GM15510 (cell line): Measurements from ENCODE around the gene SORD.

ENCODE experiments used
- POLR2A ChIP-seq: IDR thresholded peaks from 3 replicates; pipeline ENCODE4 v1.6.1; 2011; ENCODE audit warnings: borderline replicate concordance; ENCODE audit not compliant: insufficient read length; ENCODE audit errors: extremely low read depth

Gene SORD

DNA sequence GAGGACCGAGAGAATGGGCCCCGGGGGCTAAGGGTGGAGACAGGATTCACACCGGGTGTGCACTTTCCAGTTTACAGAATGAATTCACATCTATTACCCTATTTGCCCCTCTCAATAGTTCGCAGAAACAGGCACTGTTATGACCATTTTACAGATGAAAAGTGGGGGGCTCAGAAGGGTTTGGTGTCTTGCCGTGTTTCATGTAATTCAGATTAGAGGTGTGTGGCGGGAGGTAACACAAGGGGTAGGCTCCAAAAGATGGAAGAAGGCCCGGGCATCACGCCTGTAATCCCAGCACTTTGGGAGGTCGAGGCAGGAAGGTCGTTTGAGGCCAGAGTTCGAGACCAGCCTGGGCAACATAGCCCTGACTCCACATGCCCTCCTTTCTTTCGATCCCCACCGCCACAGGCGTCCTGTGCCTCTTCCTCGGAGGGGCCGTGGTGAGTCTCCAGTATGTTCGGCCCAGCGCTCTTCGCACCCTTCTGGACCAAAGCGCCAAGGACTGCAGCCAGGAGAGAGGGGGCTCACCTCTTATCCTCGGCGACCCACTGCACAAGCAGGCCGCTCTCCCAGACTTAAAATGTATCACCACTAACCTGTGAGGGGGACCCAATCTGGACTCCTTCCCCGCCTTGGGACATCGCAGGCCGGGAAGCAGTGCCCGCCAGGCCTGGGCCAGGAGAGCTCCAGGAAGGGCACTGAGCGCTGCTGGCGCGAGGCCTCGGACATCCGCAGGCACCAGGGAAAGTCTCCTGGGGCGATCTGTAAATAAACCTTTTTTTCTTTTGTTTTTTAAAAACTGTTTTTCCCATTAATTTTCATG lies 94.5 kb downstream of the SORD start:
- TF ChIP-seq POLR2A: no peak

DNA sequence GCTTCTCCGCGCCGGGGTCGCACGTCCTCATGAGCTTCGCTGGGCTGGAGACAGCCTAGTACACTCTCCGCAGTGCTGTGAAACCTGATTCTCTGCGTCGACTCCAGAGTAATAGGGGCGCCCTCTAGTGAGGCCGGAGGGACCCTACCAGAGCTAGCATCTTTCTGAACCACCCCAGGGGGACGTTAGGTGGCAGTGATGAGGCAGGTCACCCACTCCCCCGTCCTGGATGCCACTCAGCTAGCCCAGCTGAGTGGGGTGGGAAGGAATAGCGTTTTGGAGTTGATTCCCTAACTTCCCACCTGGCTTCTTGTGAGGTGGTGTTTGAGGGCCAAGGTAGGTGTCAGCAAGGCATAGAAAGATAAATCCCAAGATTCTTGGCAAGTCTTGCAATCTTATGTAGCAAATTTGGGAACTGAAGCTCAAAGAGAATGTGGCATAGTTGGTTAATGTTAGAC lies 95.2 kb downstream of the SORD start:
- no peak for TF ChIP-seq POLR2A

GRCh38 chr15:45118996-45119395 lies 96.0 kb downstream of the SORD start:
- no peak for TF ChIP-seq POLR2A

- no peak for TF ChIP-seq POLR2A
These were observed 97.3 kb downstream of the SORD start for GRCh38 chr15:45120081-45120972.

GRCh38 chr15:45121020-45121419 lies 98.0 kb downstream of the SORD start:
- no peak for TF ChIP-seq POLR2A

DNA sequence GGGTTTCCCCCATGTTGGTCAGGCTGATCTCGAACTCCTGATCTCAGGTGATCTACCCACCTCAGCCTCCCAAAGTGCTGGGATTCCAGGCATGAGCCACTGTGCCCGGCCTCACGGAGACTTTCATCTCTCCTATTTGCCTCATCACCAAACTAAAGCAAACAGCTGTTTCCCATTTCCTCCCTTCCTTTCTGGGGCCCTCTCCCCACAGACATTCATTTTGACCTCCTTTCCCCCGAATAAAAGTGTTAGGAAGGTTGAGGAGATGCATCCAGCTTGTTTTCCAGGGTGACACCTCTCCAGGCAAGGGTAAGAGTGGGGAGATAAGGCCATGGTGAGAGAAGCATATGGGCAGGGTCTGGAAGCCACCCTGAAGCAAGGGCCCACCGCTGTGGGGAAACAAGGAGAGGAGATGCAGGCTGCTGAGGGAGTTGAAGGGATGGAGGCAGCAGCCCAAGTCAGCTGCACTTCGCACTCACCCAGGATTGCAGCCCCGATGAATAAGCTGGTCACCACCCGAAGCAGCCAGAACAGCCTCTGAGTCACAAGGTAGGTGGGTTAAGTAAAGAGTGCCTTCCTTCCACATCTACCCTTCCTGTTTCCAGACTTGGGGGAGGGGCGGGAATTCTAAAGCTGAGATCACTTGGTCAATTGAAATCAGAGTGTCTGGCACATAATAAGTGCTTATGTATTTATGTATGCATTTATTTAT lies 98.9 kb downstream of the SORD start:
- no peak for TF ChIP-seq POLR2A

DNA sequence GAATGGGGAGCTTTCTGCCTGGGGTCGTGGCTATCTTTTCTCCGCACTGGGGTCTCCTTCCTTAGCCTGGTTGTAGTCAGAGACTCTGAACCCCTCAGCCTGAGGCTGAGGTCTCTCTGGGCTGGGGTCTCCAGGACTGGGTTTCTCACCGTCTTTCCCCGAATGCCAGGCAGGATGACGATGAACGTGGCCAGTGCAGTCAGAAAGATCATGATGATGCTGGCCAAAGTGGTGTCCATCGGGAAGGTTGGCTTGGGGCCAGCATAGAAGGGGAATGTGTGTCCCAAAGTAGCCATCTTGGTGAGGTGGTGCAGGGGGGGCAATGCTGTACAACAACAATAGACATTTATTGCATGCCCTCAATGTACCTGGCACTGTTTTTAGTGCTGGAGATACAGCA lies 99.7 kb downstream of the SORD start:
- no peak for TF ChIP-seq POLR2A

DNA sequence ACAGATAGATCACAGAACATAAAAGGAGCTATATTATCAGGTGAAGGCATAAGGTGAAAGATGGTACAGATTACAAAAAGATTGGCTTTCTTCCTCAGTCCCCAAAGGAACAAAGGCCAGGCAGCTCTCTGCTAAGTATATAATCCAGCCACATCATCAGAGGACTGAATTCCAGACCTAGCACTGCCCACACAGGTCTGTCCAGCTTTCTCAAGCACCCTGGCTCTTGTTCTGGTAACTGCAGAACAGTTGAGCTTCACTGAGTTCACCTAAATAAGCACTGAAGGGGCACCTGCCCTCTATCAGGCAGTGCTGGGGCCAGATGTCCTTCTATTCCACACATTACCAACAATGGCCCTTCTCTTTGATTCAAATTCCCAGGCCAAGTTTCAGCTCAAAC lies 100.4 kb downstream of the SORD start:
- no peak for TF ChIP-seq POLR2A

DNA sequence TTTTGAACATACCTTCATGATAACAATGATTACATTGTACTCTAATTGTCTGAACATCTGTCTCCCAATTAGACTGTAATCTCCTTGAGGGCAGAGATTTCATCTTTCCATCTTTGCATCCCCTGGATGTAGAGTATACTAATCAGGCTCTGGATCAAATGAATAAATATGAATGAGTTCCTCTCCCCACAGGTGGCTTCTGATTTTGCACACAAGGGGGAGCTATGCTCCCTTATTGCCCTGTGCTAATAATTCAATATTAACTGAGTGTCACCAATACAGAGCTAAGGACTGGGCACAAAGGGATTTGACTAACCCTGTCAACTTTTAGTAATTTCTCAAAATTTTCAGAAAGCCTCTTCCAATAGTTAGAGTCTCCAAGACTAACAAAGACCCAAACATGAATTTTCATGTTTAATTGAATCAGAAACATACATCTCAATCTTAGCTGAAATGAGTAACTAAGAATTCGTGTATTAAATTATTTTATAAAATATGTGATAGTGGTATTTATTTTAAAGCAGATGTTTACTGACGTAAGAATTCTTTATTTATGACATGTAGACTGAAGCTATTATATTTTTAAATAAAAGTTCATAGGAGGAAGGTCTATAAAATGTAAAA lies 103.7 kb downstream of the SORD start:
- no peak for TF ChIP-seq POLR2A
